NB4 (cell line): ENCODE measurements around the gene NRXN3.

Experiments used
- DNase-seq: peaks from one replicate; pipeline ENCODE4 v3.0.0; 2010; ENCODE audit warnings: low read depth
- H3K4me3 ChIP-seq: one replicate; pipeline ENCODE4 v1.5.1; 2011; ENCODE audit warnings: mild to moderate bottlenecking, low read depth, low read length, moderate library complexity
- CTCF ChIP-seq: IDR thresholded peaks from one replicate; pipeline ENCODE4 v1.5.1; 2012; ENCODE audit warnings: low read depth, low read length
- MYC ChIP-seq: IDR thresholded peaks from 2 replicates; pipeline ENCODE4 v1.6.1; 2011; ENCODE audit warnings: low read depth, low read length
- POLR2A ChIP-seq: IDR thresholded peaks from 2 replicates; pipeline ENCODE4 v1.6.1; 2011; ENCODE audit warnings: mild to moderate bottlenecking; ENCODE audit not compliant: insufficient read length; ENCODE audit errors: extremely low read depth
- TF ChIP-seq, protein P1 (sequence below): IDR thresholded peaks from 2 replicates; pipeline ENCODE4 v1.6.1; 2011; ENCODE audit warnings: low read depth, low read length

NRXN3 gene

DNA sequence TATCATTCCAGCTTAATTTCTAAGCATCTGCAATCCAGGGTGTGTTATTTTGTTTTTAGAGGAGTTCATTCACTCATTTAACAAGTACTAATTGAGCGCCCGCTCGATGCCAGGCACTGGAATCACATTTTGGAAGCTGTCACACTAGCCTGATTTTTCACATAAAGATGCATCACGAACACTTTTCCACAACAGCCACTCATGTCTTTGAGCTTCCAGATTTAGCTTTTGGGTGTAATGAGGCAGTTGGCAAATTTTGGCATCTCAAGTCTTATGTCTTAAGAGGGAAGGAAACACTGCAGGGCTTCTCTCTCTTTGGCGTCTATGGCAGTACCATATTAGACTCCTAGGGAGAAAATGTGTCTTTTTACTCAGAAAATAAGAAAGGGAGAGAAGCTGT is 14.0 kb downstream of the NRXN3 start:
- no peak for TF ChIP-seq CTCF
- TF ChIP-seq MYC: no peak
- no peak for TF ChIP-seq POLR2A
- TF ChIP-seq, protein P1, sequence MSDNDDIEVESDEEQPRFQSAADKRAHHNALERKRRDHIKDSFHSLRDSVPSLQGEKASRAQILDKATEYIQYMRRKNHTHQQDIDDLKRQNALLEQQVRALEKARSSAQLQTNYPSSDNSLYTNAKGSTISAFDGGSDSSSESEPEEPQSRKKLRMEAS: no peak
- no peak overlapping the region for H3K4me3 ChIP-seq
- DNase-seq: no peak

DNA sequence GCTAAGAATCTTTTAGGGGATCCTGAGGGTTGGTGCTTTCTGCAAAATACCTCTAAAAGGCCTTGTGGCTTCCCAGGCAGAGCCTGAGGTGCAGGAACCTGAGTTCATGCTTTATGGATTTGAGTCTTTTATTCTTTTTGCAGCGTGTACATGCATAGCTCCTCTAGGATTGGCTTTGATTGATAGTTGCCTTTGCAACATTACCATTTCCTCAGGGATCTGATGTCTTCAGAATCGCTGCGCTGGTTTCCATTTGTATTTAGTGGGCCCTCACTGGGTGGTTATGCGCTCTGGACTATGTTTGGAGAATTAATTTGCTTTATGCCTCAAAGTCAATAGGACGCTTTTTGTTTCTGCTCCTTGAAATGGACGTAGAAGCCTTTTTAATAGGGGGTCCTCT is 16.1 kb downstream of the NRXN3 start:
- TF ChIP-seq CTCF (no peak), POLR2A (no peak), MYC (no peak)
- TF ChIP-seq, protein P1: no peak
- no peak for DNase-seq
- H3K4me3 ChIP-seq: no peak overlapping the region

DNA sequence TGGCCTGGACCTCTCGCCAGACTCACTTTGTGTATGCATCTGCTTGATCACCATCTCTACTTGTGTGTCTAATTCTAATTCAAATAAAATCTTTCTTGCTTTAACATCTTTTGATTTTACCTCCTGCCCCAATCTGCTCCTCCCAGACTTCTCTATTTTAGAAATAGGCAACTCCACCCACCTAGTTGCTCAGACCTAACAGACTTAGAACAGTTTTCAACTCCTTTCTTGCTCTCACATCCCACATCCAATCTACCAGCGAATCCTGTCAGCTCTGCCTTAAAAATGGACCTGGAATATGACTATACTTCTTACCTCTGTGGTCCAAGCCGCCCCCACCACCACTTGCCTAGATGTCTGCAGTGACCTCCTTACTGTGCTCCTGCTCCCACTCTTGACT is 18.7 kb downstream of the NRXN3 start:
- DNase-seq: no peak
- TF ChIP-seq, protein P1: no peak
- TF ChIP-seq POLR2A (no peak), MYC (no peak), CTCF (no peak)
- H3K4me3 ChIP-seq: no peak overlapping the region

- TF ChIP-seq, protein P1: no peak
- TF ChIP-seq CTCF: no peak
- TF ChIP-seq MYC: no peak
- TF ChIP-seq POLR2A: no peak
- DNase-seq: no peak
- H3K4me3 ChIP-seq: no peak overlapping the region
Measured at GRCh38 chr14:78195431-78195830, 25.3 kb downstream of the NRXN3 start.

DNA sequence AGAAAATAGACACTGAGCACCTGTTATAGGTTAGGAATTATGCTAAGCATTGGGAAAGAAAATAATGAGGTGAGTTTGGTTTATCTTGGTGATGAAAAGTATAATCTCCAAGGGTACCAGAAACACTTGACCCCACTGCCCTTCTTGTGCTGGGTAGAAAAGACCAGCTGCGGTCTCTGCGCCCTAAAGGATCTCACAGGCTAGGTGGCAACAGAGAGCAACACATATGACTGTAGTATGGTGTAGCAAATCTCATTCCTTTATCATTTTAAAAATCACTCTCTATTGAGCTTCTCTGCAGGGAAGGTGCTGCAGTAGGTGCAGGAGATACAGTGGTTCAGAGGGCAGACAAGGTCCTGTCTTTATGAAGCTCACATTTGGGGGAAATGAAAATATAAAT is 26.1 kb downstream of the NRXN3 start:
- no peak overlapping the region for H3K4me3 ChIP-seq
- TF ChIP-seq MYC: no peak
- TF ChIP-seq CTCF: no peak
- TF ChIP-seq, protein P1: no peak
- TF ChIP-seq POLR2A: no peak
- DNase-seq: no peak

DNA sequence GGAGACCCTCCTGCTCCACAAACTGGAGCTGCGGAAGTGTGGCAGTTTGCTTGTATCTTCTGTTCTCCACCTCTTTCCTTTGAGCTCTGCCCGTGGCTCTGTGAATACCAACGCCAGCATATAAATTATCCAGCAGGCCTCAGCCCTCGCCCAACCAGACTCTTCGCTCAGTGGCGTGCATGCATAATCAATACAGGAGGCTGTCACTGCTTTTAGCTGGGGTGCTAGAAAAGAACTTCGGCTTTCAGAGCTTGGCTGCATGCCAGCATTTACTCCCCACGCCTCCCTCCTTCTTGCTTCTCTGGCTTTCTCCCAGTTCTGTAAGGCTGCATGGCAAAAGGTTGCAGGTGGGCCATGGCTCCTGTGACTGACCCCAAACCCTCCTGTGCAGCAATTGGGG is 26.9 kb downstream of the NRXN3 start:
- no peak for DNase-seq
- no peak overlapping the region for H3K4me3 ChIP-seq
- TF ChIP-seq MYC (no peak), CTCF (no peak), POLR2A (no peak)
- TF ChIP-seq, protein P1: no peak
